Measurements from ENCODE around the gene ARHGEF12.

Gene ARHGEF12

GRCh38 chr11:120448240-120448639 is 112.0 kb downstream of the ARHGEF12 start:
- in situ Hi-C loops (cut with MboI; ENCODE audit: low pct_unique_long_range_greater_than_20kb, low sequenced_read_pairs), result no loop called here
- no peak for DNase-seq

DNA sequence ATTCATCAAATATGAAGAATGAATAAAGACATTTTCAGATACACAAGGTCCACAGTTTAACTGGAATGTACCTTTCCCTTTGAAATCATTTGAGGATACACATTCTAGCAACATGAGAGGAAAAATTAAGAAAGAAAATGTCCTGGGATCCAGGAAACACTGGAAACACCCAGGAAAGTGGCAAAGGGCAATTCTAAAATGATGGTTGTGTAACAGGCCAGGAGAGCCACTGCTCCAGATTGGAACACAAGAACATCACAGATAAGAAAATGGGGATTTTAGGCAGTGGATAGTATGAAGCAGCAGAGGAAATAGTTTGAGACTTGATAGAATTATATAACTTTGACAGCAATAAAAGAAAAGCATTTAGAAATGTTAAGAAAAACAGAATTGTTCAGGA is 119.3 kb downstream of the ARHGEF12 start:
- DNase-seq, result no peak
- in situ Hi-C loops (cut with MboI; ENCODE audit: low pct_unique_long_range_greater_than_20kb, low sequenced_read_pairs), result no loop called here

DNA sequence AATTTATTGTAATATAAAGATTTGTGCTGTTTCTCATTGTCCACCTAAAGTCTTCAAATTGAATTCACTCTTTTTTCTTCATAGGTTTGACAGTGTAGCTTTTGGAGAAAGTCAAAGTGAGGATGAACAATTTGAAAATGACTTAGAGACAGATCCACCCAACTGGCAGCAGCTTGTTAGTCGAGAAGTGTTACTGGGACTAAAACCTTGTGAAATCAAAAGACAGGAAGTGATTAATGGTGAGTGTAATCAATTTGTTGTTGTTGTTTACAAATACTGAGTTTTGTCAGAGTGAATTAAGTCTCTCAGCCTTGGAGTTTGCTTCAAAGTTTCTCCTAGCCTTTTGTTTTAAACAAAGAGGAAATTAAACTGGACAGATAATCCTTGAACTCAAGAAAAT is 121.8 kb downstream of the ARHGEF12 start:
- in situ Hi-C loops (cut with MboI; ENCODE audit: low pct_unique_long_range_greater_than_20kb, low sequenced_read_pairs), result no loop called here
- no peak for DNase-seq

DNA sequence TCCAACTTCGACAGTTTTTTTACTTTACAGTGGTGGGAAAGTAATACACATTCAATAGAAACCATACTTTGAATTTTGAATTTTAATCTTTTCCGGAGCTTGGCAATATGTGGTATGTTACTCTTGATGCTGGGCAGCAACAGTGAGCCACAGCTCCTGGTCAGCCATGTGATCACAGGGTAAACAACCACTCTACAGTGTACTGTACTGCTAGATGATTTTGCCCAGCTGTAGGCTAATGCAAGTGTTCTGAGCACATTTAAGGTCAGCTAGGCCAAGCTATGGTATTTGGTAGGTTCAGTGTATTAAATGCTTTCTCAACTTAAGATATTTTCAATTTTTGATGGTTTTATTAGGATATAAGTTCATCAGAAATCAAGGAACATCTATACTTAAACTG is 126.6 kb downstream of the ARHGEF12 start:
- DNase-seq, result no peak
- in situ Hi-C loops (cut with MboI; ENCODE audit: low pct_unique_long_range_greater_than_20kb, low sequenced_read_pairs), result no loop called here

GRCh38 chr11:120465921-120466534 is 129.8 kb downstream of the ARHGEF12 start:
- in situ Hi-C loops (cut with MboI; ENCODE audit: low pct_unique_long_range_greater_than_20kb, low sequenced_read_pairs), result no loop called here
- no peak for DNase-seq

GRCh38 chr11:120467627-120468026 is 131.4 kb downstream of the ARHGEF12 start:
- no peak for DNase-seq
- in situ Hi-C loops (cut with MboI; ENCODE audit: low pct_unique_long_range_greater_than_20kb, low sequenced_read_pairs), result no loop called here

DNA sequence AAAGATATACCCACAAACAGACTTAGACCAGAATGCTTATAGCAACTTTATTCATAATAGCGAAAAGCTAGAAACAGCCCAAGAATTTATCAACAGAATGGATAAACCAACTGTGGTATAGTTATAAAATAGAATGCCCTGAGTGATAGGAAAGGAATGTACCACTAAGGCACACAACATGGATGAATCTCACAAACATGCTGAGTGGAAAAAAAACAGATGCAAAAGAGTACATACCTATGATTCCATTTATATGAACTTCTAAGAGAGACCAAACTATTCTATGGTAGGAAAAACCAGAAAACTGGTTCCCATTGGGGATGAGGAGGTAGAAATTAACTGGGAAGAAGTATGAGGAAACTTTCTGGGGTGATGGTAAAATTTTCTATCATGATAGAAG is 134.9 kb downstream of the ARHGEF12 start:
- in situ Hi-C loops (cut with MboI; ENCODE audit: low pct_unique_long_range_greater_than_20kb, low sequenced_read_pairs), result no loop called here
- no peak for DNase-seq

GRCh38 chr11:120471994-120472393 is 135.8 kb downstream of the ARHGEF12 start:
- in situ Hi-C loops (cut with MboI; ENCODE audit: low pct_unique_long_range_greater_than_20kb, low sequenced_read_pairs), result no loop called here
- DNase-seq, result no peak

- in situ Hi-C loops (cut with MboI; ENCODE audit: low pct_unique_long_range_greater_than_20kb, low sequenced_read_pairs), result no loop called here
- no peak for DNase-seq
These were observed 137.3 kb downstream of the ARHGEF12 start for GRCh38 chr11:120473503-120473902.

GRCh38 chr11:120482149-120482548 is 145.9 kb downstream of the ARHGEF12 start:
- no peak for DNase-seq
- in situ Hi-C loops (cut with MboI; ENCODE audit: low pct_unique_long_range_greater_than_20kb, low sequenced_read_pairs), result no loop called here

- in situ Hi-C loops (cut with MboI; ENCODE audit: low pct_unique_long_range_greater_than_20kb, low sequenced_read_pairs), result no loop called here
- DNase-seq, result no peak
These were observed 148.5 kb downstream of the ARHGEF12 start for GRCh38 chr11:120484722-120485121.

DNA sequence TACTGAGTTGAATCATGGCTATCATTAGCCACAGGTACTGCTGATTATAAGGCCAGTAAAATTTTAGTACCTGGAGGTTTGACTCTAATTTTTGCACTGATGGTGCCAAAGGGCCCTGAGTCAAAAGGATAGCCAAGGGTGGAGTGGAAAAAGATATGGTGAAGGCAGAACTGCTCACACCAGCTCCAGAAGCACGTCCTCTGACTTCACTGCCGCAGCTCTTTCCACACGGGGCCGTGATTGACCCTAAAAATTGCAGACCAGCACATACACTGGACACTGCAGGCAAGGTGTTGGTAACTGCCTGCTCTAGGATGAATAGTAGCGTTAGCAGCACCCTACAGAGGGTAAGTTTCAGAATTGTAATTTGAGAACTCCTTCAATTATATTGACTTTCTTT is 149.9 kb downstream of the ARHGEF12 start:
- DNase-seq, result no peak
- in situ Hi-C loops (cut with MboI; ENCODE audit: low pct_unique_long_range_greater_than_20kb, low sequenced_read_pairs), result no loop called here

DNA sequence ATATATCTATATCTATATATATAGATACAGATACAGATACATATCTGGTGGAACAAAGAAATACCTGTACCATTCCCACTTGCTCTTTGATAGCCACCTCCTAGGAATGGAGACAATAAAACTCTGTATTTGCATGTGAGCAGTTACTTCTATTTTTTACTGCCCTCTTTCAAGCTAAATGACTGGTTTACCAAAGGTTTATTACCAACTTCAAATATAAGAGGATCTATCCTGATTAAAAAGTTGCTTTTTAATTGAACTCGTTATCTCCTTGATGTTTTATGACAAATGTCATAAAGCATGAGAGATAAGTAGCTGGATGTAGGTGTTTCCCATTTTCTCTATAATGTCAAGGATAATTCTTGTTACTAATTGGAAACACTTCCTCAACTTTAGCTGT is 153.6 kb downstream of the ARHGEF12 start:
- in situ Hi-C loops (cut with MboI; ENCODE audit: low pct_unique_long_range_greater_than_20kb, low sequenced_read_pairs), result no loop called here
- no peak for DNase-seq

DNA sequence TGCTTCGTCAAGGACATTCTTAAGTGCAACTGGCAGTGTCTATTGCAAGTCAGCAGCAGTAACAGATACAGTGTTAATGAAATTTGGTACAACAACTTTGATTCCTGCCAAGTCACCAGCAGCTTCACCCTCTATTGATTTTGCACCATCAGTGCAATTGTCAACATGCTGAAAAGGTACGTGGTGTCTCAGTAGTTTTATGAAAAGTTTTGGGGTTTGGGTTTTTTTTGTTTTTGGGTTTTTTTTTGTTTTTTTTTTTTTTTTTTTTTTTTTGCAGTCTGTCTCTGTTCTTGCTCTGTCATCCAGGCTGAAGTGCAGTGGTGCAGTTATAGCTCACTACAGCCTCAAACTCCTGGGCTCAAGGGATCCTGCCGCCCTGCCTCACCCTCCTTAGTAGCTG is 156.3 kb downstream of the ARHGEF12 start:
- in situ Hi-C loops (cut with MboI; ENCODE audit: low pct_unique_long_range_greater_than_20kb, low sequenced_read_pairs), result no loop called here
- DNase-seq, result no peak

DNA sequence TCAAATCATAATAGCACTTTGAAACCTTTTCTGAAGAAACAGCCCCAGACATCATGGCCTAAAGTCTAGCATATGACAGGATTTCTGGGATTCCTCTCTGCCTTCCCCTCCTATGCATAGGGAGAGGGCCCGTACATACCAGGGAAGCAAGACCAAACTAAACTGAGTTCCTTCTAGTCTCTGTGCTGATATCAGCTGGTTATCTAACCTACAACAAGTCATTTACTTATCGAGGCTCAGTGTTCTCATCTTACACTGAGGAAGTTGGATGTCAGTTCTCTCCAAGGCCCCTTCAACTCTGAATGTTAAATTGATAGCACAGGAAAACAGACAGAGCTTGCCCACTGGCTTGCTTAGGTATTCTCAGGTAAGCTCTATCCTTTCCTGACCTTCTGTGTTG is 158.4 kb downstream of the ARHGEF12 start:
- DNase-seq, result no peak
- in situ Hi-C loops (cut with MboI; ENCODE audit: low pct_unique_long_range_greater_than_20kb, low sequenced_read_pairs), result no loop called here

DNA sequence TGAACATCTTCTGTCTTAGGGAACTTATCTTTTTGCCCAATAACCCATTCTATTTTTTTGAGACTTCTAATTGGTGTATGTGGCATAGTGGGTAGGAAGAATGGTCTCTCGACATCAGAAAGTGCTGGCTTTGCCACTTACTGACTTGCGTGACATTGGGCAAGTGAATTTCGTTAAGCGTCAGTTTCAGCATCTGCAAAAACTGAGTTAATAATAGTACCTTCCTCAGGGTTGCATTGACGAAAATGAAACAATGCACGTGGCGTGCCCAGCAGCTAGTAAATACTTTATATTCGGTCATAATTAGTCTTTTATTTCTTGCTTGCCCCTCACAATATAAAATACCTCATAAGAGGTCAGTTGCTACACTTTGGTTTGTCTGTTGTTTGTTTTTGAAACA is 162.9 kb downstream of the ARHGEF12 start:
- in situ Hi-C loops (cut with MboI; ENCODE audit: low pct_unique_long_range_greater_than_20kb, low sequenced_read_pairs), result no loop called here
- DNase-seq, result no peak

- no peak for DNase-seq
- in situ Hi-C loops (cut with MboI; ENCODE audit: low pct_unique_long_range_greater_than_20kb, low sequenced_read_pairs), result no loop called here
These were observed 163.6 kb downstream of the ARHGEF12 start for GRCh38 chr11:120499859-120500258.

- in situ Hi-C loops (cut with MboI; ENCODE audit: low pct_unique_long_range_greater_than_20kb, low sequenced_read_pairs), result no loop called here
- DNase-seq, result no peak
These were observed 164.3 kb downstream of the ARHGEF12 start for GRCh38 chr11:120500414-120501071.

DNA sequence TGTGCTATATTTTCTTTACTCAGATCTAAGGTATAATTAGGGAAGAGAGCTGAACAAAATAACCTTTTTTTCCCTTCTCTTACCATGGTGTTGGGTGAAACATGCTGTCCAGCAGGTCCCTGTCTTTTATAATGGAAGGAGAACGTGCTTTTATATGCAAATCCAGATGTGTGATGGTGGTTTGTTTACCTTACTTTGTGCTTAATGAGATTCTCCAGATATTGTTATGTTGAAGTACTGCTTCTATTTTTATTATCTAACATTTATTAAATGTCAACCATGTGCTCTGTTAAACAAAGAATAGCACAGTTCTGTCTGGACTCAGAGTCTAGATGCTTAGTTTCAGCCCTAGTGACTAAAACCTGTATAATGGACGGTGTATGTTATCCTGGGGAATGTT is 165.2 kb downstream of the ARHGEF12 start:
- in situ Hi-C loops (cut with MboI; ENCODE audit: low pct_unique_long_range_greater_than_20kb, low sequenced_read_pairs), result no loop called here
- DNase-seq, result no peak

- in situ Hi-C loops (cut with MboI; ENCODE audit: low pct_unique_long_range_greater_than_20kb, low sequenced_read_pairs), result no loop called here
- DNase-seq, result no peak
These were observed 166.0 kb downstream of the ARHGEF12 start for GRCh38 chr11:120501976-120502755.

All from KBM-7 (cell line).